OCI-LY3 (cell line): ENCODE measurements around the gene ATN1.
"Not testable (repeated sequence)": the region's sequence is repeated elsewhere in the genome, so short reads cannot be mapped to it uniquely, and the experiment has no call there.

Experiments used
- CTCF ChIP-seq: fragments of 200-600, 300-600 bp; sonication (generic); IDR thresholded peaks from 2 replicates; pipeline ENCODE4 v1.5.1; 2014; ENCODE audit warnings: antibody characterized with exemption, low read length, low read depth
- EZH2phosphoT487 ChIP-seq: fragments of 200-600 bp; shearing (Covaris generic); IDR thresholded peaks from 2 replicates; pipeline ENCODE4 v1.6.1; 2018; ENCODE audit warnings: antibody characterized with exemption, mixed run types, low read depth

- not testable (repeated sequence) for TF ChIP-seq CTCF, EZH2phosphoT487
These were observed 19.6 kb upstream of the ATN1 start for GRCh38 chr12:6908141-6908540.
